Measurements from ENCODE around the gene TDRD12.

TDRD12 gene

GRCh38 chr19:32719611-32720059 lies at the start of gene TDRD12:
Gene TDRD12, plus strand, starts transcription at chr19:32719767. Its CDS starts 306 bp downstream, at chr19:32720073.
- DNase-seq (ENCODE audit: low spot score): no peak

- DNase-seq (ENCODE audit: low spot score): no peak
These were observed 47.5 kb upstream of the TDRD12 start for GRCh38 chr19:32671883-32672593.

- no peak for DNase-seq (ENCODE audit: low spot score)
These were observed 46.7 kb upstream of the TDRD12 start for GRCh38 chr19:32672841-32673240.

GRCh38 chr19:32673573-32673972 lies 46.0 kb upstream of the TDRD12 start:
- no peak for DNase-seq (ENCODE audit: low spot score)

GRCh38 chr19:32674153-32674930 lies 45.2 kb upstream of the TDRD12 start:
- no peak for DNase-seq (ENCODE audit: low spot score)

- DNase-seq (ENCODE audit: low spot score): peak; percentile 99
These were observed 44.4 kb upstream of the TDRD12 start, which contains the start of gene ANKRD27 for GRCh38 chr19:32674931-32675719. Gene ANKRD27, minus strand, starts transcription at chr19:32675180. Its CDS starts 16,165 bp downstream, at chr19:32659015.

GRCh38 chr19:32675720-32676185 lies 43.8 kb upstream of the TDRD12 start, which contains the start of gene RGS9BP:
Gene RGS9BP, plus strand, starts transcription at chr19:32675848. Its CDS starts 416 bp downstream, at chr19:32676264.
- DNase-seq (ENCODE audit: low spot score): peak; percentile 91

- DNase-seq (ENCODE audit: low spot score): no peak
These were observed 43.2 kb upstream of the TDRD12 start for GRCh38 chr19:32676186-32676894.

- no peak for DNase-seq (ENCODE audit: low spot score)
These were observed 42.6 kb upstream of the TDRD12 start for GRCh38 chr19:32676895-32677359.

- DNase-seq (ENCODE audit: low spot score): no peak
These were observed 41.9 kb upstream of the TDRD12 start for GRCh38 chr19:32677657-32678056.

- no peak for DNase-seq (ENCODE audit: low spot score)
These were observed 38.6 kb upstream of the TDRD12 start for GRCh38 chr19:32680986-32681385.

GRCh38 chr19:32682317-32682716 lies 37.2 kb upstream of the TDRD12 start:
- no peak for DNase-seq (ENCODE audit: low spot score)

- no peak for DNase-seq (ENCODE audit: low spot score)
These were observed 32.6 kb upstream of the TDRD12 start for GRCh38 chr19:32686847-32687475.

- DNase-seq (ENCODE audit: low spot score): no peak
These were observed 31.9 kb upstream of the TDRD12 start for GRCh38 chr19:32687681-32688080.

- DNase-seq (ENCODE audit: low spot score): no peak
These were observed 31.3 kb upstream of the TDRD12 start for GRCh38 chr19:32688311-32688710.

GRCh38 chr19:32691291-32691951 lies 28.1 kb upstream of the TDRD12 start, which contains the start of gene NUDT19:
Gene NUDT19, plus strand, starts transcription at chr19:32691821. Its CDS starts 140 bp downstream, at chr19:32691961.
- DNase-seq (ENCODE audit: low spot score): peak; percentile 91

- no peak for DNase-seq (ENCODE audit: low spot score)
These were observed 27.4 kb upstream of the TDRD12 start for GRCh38 chr19:32691952-32692726.

- DNase-seq (ENCODE audit: low spot score): no peak
These were observed 26.9 kb upstream of the TDRD12 start for GRCh38 chr19:32692727-32693061.
